ENCODE measurements around the gene CCDC7.

DNA sequence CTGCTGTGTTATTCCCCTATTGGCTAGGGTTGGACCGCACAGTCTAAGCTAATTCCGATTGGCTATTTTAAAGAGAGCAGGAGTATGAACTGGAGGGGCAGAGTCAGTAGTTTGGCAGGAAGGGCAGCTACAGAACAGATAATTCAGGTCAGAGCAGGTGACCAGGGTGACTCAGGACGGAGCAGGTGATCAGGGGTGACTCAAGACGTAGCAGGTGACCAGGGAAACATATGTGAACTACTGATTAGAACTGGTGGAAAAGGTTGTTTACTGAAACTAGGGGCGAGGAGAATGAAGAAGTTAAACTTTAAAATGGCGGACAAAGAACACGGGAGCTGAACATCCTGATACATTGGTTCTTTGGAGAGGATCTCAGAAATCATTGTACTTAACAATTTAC, 102.3 kb downstream of the CCDC7 start:
- TF ChIP-seq, protein P1, sequence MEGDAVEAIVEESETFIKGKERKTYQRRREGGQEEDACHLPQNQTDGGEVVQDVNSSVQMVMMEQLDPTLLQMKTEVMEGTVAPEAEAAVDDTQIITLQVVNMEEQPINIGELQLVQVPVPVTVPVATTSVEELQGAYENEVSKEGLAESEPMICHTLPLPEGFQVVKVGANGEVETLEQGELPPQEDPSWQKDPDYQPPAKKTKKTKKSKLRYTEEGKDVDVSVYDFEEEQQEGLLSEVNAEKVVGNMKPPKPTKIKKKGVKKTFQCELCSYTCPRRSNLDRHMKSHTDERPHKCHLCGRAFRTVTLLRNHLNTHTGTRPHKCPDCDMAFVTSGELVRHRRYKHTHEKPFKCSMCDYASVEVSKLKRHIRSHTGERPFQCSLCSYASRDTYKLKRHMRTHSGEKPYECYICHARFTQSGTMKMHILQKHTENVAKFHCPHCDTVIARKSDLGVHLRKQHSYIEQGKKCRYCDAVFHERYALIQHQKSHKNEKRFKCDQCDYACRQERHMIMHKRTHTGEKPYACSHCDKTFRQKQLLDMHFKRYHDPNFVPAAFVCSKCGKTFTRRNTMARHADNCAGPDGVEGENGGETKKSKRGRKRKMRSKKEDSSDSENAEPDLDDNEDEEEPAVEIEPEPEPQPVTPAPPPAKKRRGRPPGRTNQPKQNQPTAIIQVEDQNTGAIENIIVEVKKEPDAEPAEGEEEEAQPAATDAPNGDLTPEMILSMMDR (conservative IDR thresholded peaks at IDR 0.05; ENCODE audit: low read depth in 2 of 2): no peak
- no peak for TF ChIP-seq EZH2phosphoT487 (IDR thresholded peaks at IDR 0.05; ENCODE audit: unreplicated experiment)

Measured in GM23338 (cell line).